Stimulated activated CD4-positive, alpha-beta T cell treated with anti-CD3 and anti-CD28 coated beads, Interleukin-2, amount 100 ng/mL, for 48 hours (primary cell): ENCODE measurements around the gene KRT40.
"Not testable (repeated sequence)": the region's sequence is repeated elsewhere in the genome, so short reads cannot be mapped to it uniquely, and the experiment has no call there.

Experiments
- DNase-seq, 2 donors: peaks; one replicate each; pipeline ENCODE4 v3.0.0-alpha.2; 2020

KRT40 gene

GRCh38 chr17:40984226-40984625 is at the start of gene KRT40:
TSS of gene KRT40 (minus strand) at chr17:40984326. CDS start at chr17:40984273, 53 bp downstream.
- no peak for DNase-seq

GRCh38 chr17:41029633-41030245 is 45.6 kb upstream of the KRT40 start, which contains the start of gene KRTAP1-4:
TSS of gene KRTAP1-4 (minus strand) at chr17:41030195. CDS start at chr17:41030078, 117 bp downstream.
- DNase-seq: no peak

- no peak for DNase-seq
Observed at GRCh38 chr17:41026715-41027471, 42.8 kb upstream of the KRT40 start, which contains the start of gene KRTAP1-5. TSS of gene KRTAP1-5 (minus strand) at chr17:41027208. CDS start at chr17:41027155, 53 bp downstream.

- DNase-seq: no peak
Observed at GRCh38 chr17:41024697-41025096, 40.6 kb upstream of the KRT40 start.

- no peak for DNase-seq
Observed at GRCh38 chr17:41020336-41020735, 36.2 kb upstream of the KRT40 start.

- no peak for DNase-seq
Observed at GRCh38 chr17:41019415-41019814, 35.3 kb upstream of the KRT40 start.

- no peak for DNase-seq
Observed at GRCh38 chr17:41018541-41018940, 34.4 kb upstream of the KRT40 start.

GRCh38 chr17:41016578-41017215 is 32.6 kb upstream of the KRT40 start:
- no peak for DNase-seq

- DNase-seq: no peak
Observed at GRCh38 chr17:41015454-41015853, 31.3 kb upstream of the KRT40 start.

DNA sequence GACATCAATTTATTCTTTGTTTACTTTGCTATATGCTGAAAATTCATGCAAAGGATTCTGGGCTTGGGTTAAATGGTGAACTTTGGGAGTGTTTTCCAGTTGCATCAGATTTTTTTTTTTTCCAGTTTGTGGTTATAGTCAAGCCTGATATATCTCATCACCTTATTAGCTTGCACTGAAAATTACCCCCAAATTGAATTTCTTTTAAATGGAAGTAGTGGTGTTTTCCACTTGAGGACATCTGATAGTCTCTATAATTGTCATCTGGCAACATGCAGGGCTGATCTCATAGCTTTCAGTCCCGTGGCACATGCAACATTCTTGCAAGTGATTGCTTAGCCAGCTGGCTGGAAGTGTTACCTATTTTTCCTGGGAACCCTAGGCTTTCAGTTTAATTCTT is 29.5 kb upstream of the KRT40 start:
- DNase-seq: no peak

DNA sequence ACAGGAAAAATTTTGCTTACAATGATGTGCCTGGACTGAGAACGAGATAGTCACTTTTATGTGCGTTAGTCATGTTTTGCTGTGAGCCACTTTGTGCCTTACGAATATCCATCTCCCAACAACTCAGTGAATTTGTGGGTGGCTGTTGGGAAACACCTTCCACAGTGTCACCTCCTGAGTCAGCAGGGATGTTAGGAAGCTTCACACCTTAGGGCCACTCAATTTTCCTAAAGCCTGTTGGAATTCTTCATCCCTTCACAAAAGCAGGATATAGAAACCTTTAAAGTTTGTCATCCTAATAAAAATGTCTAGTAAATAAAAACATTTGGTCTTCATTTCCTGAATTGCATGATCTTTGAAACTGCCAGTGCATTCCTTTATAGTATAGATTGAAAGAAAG is 29.1 kb upstream of the KRT40 start:
- DNase-seq: no peak

DNA sequence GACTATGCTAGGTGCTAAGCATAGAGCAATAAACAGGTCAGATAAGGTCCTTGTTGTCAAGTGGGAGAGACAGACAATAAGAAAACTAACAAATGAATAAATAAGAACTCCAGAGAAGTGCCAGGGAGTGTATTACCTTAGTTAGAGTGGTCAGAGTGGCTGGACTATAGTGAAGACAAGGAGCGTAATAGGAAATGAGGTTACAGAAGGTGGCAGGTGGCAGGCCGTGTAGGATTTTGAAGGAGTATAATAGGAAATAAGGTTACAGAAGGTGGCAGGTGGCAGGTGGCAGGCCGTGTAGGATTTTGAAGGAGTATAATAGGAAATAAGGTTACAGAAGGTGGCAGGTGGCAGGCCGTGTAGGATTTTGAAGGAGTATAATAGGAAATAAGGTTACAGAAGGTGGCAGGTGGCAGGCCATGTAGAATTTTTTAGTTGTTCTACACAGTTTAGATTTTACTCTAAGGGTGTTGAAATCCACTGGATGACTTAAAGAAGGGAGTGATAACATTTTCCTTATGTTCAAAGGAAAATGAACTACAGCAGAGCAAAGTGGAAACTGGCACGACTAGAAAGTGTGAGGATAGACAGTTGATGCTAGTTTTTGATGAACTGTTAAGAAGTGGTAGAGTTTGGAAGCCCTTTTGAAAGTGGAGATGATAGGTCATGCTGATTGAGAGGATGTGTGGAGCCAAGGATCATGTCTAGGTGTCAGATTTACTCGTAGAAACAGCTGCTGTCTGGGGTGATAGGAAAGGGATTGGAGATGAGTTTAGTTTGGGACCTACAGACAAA is 28.4 kb upstream of the KRT40 start:
- DNase-seq: no peak

DNA sequence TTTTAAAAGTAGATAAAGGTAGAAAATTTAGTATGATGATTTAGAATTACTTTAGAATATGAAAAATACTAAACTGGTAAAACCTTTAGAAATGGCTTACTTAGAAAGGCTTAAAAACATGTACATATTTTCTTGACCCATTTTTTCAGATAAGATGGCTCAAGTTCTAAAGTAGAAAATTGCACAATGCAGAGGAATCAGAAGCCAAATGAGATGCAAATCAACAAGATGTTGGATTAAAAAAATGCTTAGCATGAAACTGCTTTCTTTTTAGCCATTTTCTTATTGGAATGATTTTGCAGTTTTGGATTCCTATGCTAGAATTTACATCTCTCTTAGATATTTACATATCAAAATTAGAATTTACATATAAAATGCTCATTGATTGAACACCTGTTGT is 26.3 kb upstream of the KRT40 start:
- DNase-seq: no peak

GRCh38 chr17:41009936-41010335 is 25.8 kb upstream of the KRT40 start:
- DNase-seq: no peak

GRCh38 chr17:41009301-41009760 is 25.2 kb upstream of the KRT40 start:
- no peak for DNase-seq

- DNase-seq: no peak
Observed at GRCh38 chr17:41008811-41009210, 24.7 kb upstream of the KRT40 start, which contains the start of gene KRTAP3-1. TSS of gene KRTAP3-1 (minus strand) at chr17:41009128. CDS start at chr17:41009074, 54 bp downstream.

DNA sequence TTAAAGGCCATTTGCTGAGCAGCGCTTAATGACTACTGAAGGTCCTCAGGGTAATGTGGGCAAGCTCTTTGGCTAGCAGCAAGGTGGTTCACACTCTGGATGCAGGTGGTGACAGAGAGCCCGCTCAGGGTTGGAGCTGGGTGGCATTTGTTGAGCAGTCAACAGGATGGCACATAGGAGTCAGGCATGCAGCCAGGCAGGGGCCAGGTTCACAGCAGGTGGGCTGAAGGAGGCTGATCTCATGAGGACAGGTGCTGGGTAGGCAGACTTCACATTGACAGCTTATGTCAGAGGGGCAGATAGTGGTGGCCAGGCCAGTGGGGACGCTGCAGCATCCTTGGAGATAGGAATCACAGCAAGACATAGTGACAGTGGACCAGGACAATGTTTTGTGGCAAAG is 20.3 kb upstream of the KRT40 start:
- no peak for DNase-seq

- no peak for DNase-seq
Observed at GRCh38 chr17:41003926-41004325, 19.8 kb upstream of the KRT40 start.

DNA sequence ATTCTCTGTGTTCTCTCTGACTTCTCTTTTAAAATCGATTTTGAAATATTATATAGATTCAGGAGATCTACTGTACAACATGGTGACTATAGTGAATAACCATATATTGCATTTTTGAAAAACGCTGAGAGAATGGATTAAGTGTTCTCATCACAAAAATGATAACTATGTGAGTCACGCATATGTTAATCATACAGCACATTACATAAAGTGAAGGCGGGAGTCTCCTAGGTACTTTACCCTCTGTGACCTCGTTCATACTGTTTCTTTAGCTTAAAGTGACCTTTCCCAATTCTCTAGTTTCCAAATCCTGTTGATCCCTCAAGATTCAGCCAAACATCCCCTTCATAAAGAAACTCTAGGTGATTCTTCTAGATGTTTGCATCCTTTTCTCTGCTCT is 18.7 kb upstream of the KRT40 start:
- no peak for DNase-seq

GRCh38 chr17:41001795-41002194 is 17.7 kb upstream of the KRT40 start:
- DNase-seq: no peak

- not testable (repeated sequence) for DNase-seq
Observed at GRCh38 chr17:40999563-40999962, 15.4 kb upstream of the KRT40 start, which contains the start of gene KRTAP3-2. TSS of gene KRTAP3-2 (minus strand) at chr17:40999906. CDS start at chr17:40999853, 53 bp downstream.

GRCh38 chr17:40997361-40997760 is 13.2 kb upstream of the KRT40 start:
- DNase-seq: no peak

DNA sequence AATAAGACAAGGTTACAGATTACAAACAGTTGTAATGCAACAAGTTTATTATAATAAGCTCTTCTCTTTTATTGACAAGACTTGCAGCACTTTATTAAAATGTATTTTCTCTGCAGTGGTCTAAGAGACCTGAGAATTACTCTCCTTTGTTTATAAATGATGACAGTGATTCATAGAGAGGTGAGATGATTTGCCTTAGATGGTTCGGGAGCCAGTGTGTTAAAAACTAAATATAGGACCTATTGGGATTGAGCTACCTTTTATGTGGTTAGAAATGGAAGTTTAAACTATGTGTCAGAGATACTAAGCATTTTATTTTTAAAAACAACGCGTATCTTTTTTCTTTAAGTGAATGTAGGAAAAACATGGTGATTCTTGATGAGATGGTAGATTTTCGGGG is 12.7 kb upstream of the KRT40 start:
- no peak for DNase-seq
